ENCODE data around the gene EHMT1.

The EHMT1 gene

GRCh38 chr9:137866226-137867141 is 247.7 kb downstream of the EHMT1 start:
- in situ Hi-C loops (cut with HindIII; ENCODE audit: low sequenced_read_pairs): no loop called here
- no peak for TF ChIP-seq CTCF (IDR thresholded peaks at IDR 0.05; ENCODE audit: low read depth, low read length, missing control alignments)
- H3K4me3 ChIP-seq (ENCODE audit: low read depth, low read length): no peak overlapping the region
- no peak for DNase-seq (ENCODE audit: low read depth)

- no peak for TF ChIP-seq CTCF (IDR thresholded peaks at IDR 0.05; ENCODE audit: low read depth, low read length, missing control alignments)
- no peak overlapping the region for H3K4me3 ChIP-seq (ENCODE audit: low read depth, low read length)
- DNase-seq (ENCODE audit: low read depth): no peak
- in situ Hi-C loops (cut with HindIII; ENCODE audit: low sequenced_read_pairs): no loop called here
These were observed 251.6 kb downstream of the EHMT1 start for GRCh38 chr9:137870432-137870831.

- no peak overlapping the region for H3K4me3 ChIP-seq (ENCODE audit: low read depth, low read length)
These were observed 253.5 kb downstream of the EHMT1 start for GRCh38 chr9:137872296-137872695.

GRCh38 chr9:137873408-137873807 is 254.6 kb downstream of the EHMT1 start:
- no peak overlapping the region for H3K4me3 ChIP-seq (ENCODE audit: low read depth, low read length)
- no peak for DNase-seq (ENCODE audit: low read depth)
- in situ Hi-C loops (cut with HindIII; ENCODE audit: low sequenced_read_pairs): no loop called here
- no peak for TF ChIP-seq CTCF (IDR thresholded peaks at IDR 0.05; ENCODE audit: low read depth, low read length, missing control alignments)

More at GRCh38 chr9:137872296-137872695, 253.5 kb downstream of the EHMT1 start:
- DNase-seq (ENCODE audit: low read depth): no peak
- in situ Hi-C loops (cut with HindIII; ENCODE audit: low sequenced_read_pairs): no loop called here
- TF ChIP-seq CTCF (IDR thresholded peaks at IDR 0.05; ENCODE audit: low read depth, low read length, missing control alignments): no peak

- TF ChIP-seq CTCF (IDR thresholded peaks at IDR 0.05; ENCODE audit: low read depth, low read length, missing control alignments): no peak
- no peak overlapping the region for H3K4me3 ChIP-seq (ENCODE audit: low read depth, low read length)
- DNase-seq (ENCODE audit: low read depth): no peak
- in situ Hi-C loops (cut with HindIII; ENCODE audit: low sequenced_read_pairs): no loop called here
These were observed 255.1 kb downstream of the EHMT1 start for GRCh38 chr9:137873858-137874362.

- DNase-seq (ENCODE audit: low read depth): no peak
- H3K4me3 ChIP-seq (ENCODE audit: low read depth, low read length): no peak overlapping the region
- TF ChIP-seq CTCF (IDR thresholded peaks at IDR 0.05; ENCODE audit: low read depth, low read length, missing control alignments): no peak
- in situ Hi-C loops (cut with HindIII; ENCODE audit: low sequenced_read_pairs): no loop called here
These were observed 256.5 kb downstream of the EHMT1 start for GRCh38 chr9:137875354-137875753.

Data from astrocyte of the cerebellum (primary cell).